Mesenchymal stem cell (in vitro differentiated cells and primary cell): Measurements from ENCODE around the gene DNAJC3.

ENCODE experiments used
- DNase-seq: peaks from one replicate; pipeline ENCODE4 v3.0.0-alpha.2; 2013
- H2AFZ ChIP-seq: one replicate; pipeline ENCODE4 v1.6.1; 2013; ENCODE audit warnings: low read depth, mild to moderate bottlenecking, control low read depth, inconsistent platforms, low read length, moderate library complexity
- H2AK5ac ChIP-seq: 2 replicates; pipeline ENCODE4 v1.6.1; 2013; ENCODE audit warnings: low read length, moderate library complexity, mild to moderate bottlenecking, inconsistent platforms; ENCODE audit not compliant: severe bottlenecking
- H2BK120ac ChIP-seq: one replicate; pipeline ENCODE4 v1.6.1; 2013; ENCODE audit warnings: low read depth, mild to moderate bottlenecking, inconsistent platforms, low read length, moderate library complexity
- H2BK12ac ChIP-seq, 2 experiments: one replicate each; pipeline ENCODE4 v1.6.1; 2013; ENCODE audit warnings: inconsistent platforms in 2 of 2, low read length in 2 of 2, mild to moderate bottlenecking in 2 of 2, moderate library complexity in 2 of 2, control low read depth in 1 of 2
- H2BK15ac ChIP-seq: one replicate; pipeline ENCODE4 v1.6.1; 2013; ENCODE audit warnings: mild to moderate bottlenecking, low read depth, inconsistent platforms; ENCODE audit not compliant: poor library complexity, severe bottlenecking
- H2BK5ac ChIP-seq: 2 replicates; pipeline ENCODE4 v1.6.1; 2013; ENCODE audit warnings: low read depth, mild to moderate bottlenecking, low read length, control low read depth, inconsistent platforms; ENCODE audit not compliant: poor library complexity, severe bottlenecking
- H3K14ac ChIP-seq, 2 experiments: one replicate each; pipeline ENCODE4 v1.6.1; 2013; ENCODE audit warnings: inconsistent platforms in 2 of 2, low read length in 2 of 2, control low read depth in 1 of 2, mild to moderate bottlenecking in 1 of 2, moderate library complexity in 1 of 2
- H3K18ac ChIP-seq, 2 experiments: one replicate each; pipeline ENCODE4 v1.6.1; 2013; ENCODE audit warnings: inconsistent platforms in 2 of 2, low read length in 2 of 2, control low read depth in 1 of 2, low read depth in 1 of 2, mild to moderate bottlenecking in 1 of 2
- H3K23ac ChIP-seq, 2 experiments: one replicate each; pipeline ENCODE4 v1.6.1; 2013; ENCODE audit warnings: inconsistent platforms in 2 of 2, low read length in 2 of 2, mild to moderate bottlenecking in 2 of 2, moderate library complexity in 2 of 2, control low read depth in 1 of 2
- H3K27ac ChIP-seq: 2 replicates; pipeline ENCODE4 v1.5.1; 2013; ENCODE audit warnings: mild to moderate bottlenecking, moderate library complexity, low read length, control low read depth, inconsistent platforms; ENCODE audit not compliant: poor library complexity, severe bottlenecking
- H3K27me3 ChIP-seq, 2 experiments: 2 replicates each; pipeline versions ENCODE4 v1.6.1 to v1.7.0; 2013; ENCODE audit warnings: low read length in 2 of 2, mild to moderate bottlenecking in 2 of 2, moderate library complexity in 2 of 2, control low read depth in 1 of 2, inconsistent platforms in 1 of 2; ENCODE audit not compliant: control insufficient read depth in 1 of 2, insufficient read depth in 1 of 2
- H3K36me3 ChIP-seq, 2 experiments: 2 replicates each; pipeline versions ENCODE4 v1.6.1 to v1.7.0; 2013; ENCODE audit warnings: low read length in 2 of 2, control low read depth in 1 of 2, inconsistent platforms in 1 of 2, low read depth in 1 of 2, mild to moderate bottlenecking in 1 of 2; ENCODE audit not compliant: insufficient read depth in 2 of 2, control insufficient read depth in 1 of 2
- H3K4ac ChIP-seq, 2 experiments: one replicate each; pipeline ENCODE4 v1.6.1; 2013; ENCODE audit warnings: inconsistent platforms in 2 of 2, low read length in 2 of 2, mild to moderate bottlenecking in 2 of 2, moderate library complexity in 2 of 2, control low read depth in 1 of 2, low read depth in 1 of 2
- H3K4me1 ChIP-seq: 2 replicates; pipeline ENCODE4 v1.6.1; 2013; ENCODE audit warnings: low read depth, low read length, control low read depth; ENCODE audit not compliant: control insufficient read depth, insufficient read depth
- H3K4me2 ChIP-seq: 2 replicates; pipeline ENCODE4 v1.6.1; 2013; ENCODE audit warnings: low read length, mild to moderate bottlenecking, inconsistent platforms; ENCODE audit not compliant: poor library complexity, severe bottlenecking
- H3K4me3 ChIP-seq, 2 experiments: 2 replicates each; pipeline versions ENCODE4 v1.5.1 to v1.7.0; 2013; ENCODE audit warnings: low read length in 2 of 2, mild to moderate bottlenecking in 2 of 2, control low read depth in 1 of 2, low read depth in 1 of 2; ENCODE audit not compliant: insufficient read depth in 1 of 2
- H3K79me1 ChIP-seq: replicated peaks from 2 replicates; pipeline ENCODE4 v1.6.1; 2013; ENCODE audit warnings: mild to moderate bottlenecking, control low read depth, low read length, inconsistent platforms; ENCODE audit not compliant: poor library complexity, severe bottlenecking
- H3K9ac ChIP-seq: 2 replicates; pipeline ENCODE4 v1.7.0; 2013; ENCODE audit warnings: mild to moderate bottlenecking, low read length, moderate library complexity
- H3K9me3 ChIP-seq: 2 replicates; pipeline ENCODE4 v1.7.0; 2013; ENCODE audit warnings: mild to moderate bottlenecking, low read length; ENCODE audit not compliant: control insufficient read depth
- H4K8ac ChIP-seq: one replicate; pipeline ENCODE4 v1.6.1; 2013; ENCODE audit warnings: inconsistent platforms, mild to moderate bottlenecking, low read length, moderate library complexity
- H4K91ac ChIP-seq: one replicate; pipeline ENCODE4 v1.6.1; 2013; ENCODE audit warnings: mild to moderate bottlenecking, low read length, inconsistent platforms
- WGBS: methylation state at CpG from one replicate; pipeline ENCODE4 v1.1.7; 2013; ENCODE audit warnings: mixed read lengths; 5-methylcytosine and 5-hydroxymethylcytosine counted together

DNAJC3 gene

GRCh38 chr13:95704510-95704909 is 27.6 kb downstream of the DNAJC3 start:
- Histone ChIP-seq H2BK120ac (no peak overlapping the region), H3K27me3 (no peaks in the 10 kb centered on the region), H3K27ac (no peak overlapping the region), H3K14ac (no peak overlapping the region), H2BK12ac (no peak overlapping the region), H3K79me1 (peaks cover 38% of the 10 kb centered on the region), H2AK5ac (no peak overlapping the region), H3K18ac (no peak overlapping the region), H3K4me1 (no peaks in the 10 kb centered on the region), H2BK15ac (no peak overlapping the region), H4K91ac (no peak overlapping the region), H3K9me3 (no peaks in the 10 kb centered on the region), H3K36me3 (no peaks in the 10 kb centered on the region), H3K4me3 (no peak overlapping the region), H3K9ac (no peak overlapping the region), H4K8ac (no peak overlapping the region), H2BK5ac (no peak overlapping the region), H3K4me2 (no peak overlapping the region), H3K4ac (no peak overlapping the region), H2AFZ (no peak overlapping the region), H3K23ac (no peak overlapping the region)
- no peak for DNase-seq
- 82% methylated on average over 1 of the region's 3 CpGs for WGBS

GRCh38 chr13:95706356-95706755 is 29.4 kb downstream of the DNAJC3 start:
- no peak overlapping the region for H2AK5ac ChIP-seq
- H3K4me1 ChIP-seq: no peaks in the 10 kb centered on the region
- H3K14ac ChIP-seq: no peak overlapping the region
- H3K4ac ChIP-seq: no peak overlapping the region
- H2BK15ac ChIP-seq: no peak overlapping the region
- peaks cover 0 to 3% of the 10 kb centered on the region in 2 experiments for H3K36me3 ChIP-seq
- no peak overlapping the region for H2BK120ac ChIP-seq
- no peaks in the 10 kb centered on the region for H3K27me3 ChIP-seq
- H3K27ac ChIP-seq: no peak overlapping the region
- no peak overlapping the region for H2AFZ ChIP-seq
- H3K79me1 ChIP-seq: peaks cover 35% of the 10 kb centered on the region
- DNase-seq: no peak
- no peak overlapping the region for H4K8ac ChIP-seq
- no peak overlapping the region for H2BK5ac ChIP-seq
- H3K23ac ChIP-seq: no peak overlapping the region
- 82% methylated on average over 1 of the region's 1 CpG for WGBS
- no peak overlapping the region for H3K4me2 ChIP-seq
- no peaks in the 10 kb centered on the region for H3K9me3 ChIP-seq
- H2BK12ac ChIP-seq: no peak overlapping the region
- no peak overlapping the region for H3K18ac ChIP-seq
- no peak overlapping the region for H3K4me3 ChIP-seq
- no peak overlapping the region for H4K91ac ChIP-seq
- no peak overlapping the region for H3K9ac ChIP-seq

- DNase-seq: no peak
- Histone ChIP-seq H2BK120ac (no peak overlapping the region), H4K8ac (no peak overlapping the region), H3K4ac (no peak overlapping the region), H2BK15ac (no peak overlapping the region), H3K27me3 (no peaks in the 10 kb centered on the region), H4K91ac (no peak overlapping the region), H3K9me3 (no peaks in the 10 kb centered on the region), H3K23ac (no peak overlapping the region), H3K9ac (no peak overlapping the region), H3K4me1 (no peaks in the 10 kb centered on the region), H2BK12ac (no peak overlapping the region), H3K4me2 (no peak overlapping the region), H2AFZ (no peak overlapping the region), H3K27ac (no peak overlapping the region), H3K14ac (no peak overlapping the region), H2BK5ac (no peak overlapping the region), H2AK5ac (no peak overlapping the region), H3K36me3 (peaks cover 0 to 9% of the 10 kb centered on the region in 2 experiments), H3K18ac (no peak overlapping the region), H3K4me3 (no peak overlapping the region), H3K79me1 (peaks cover 34% of the 10 kb centered on the region)
- WGBS: 97% methylated on average over 3 of the region's 4 CpGs
These were observed 30.1 kb downstream of the DNAJC3 start for GRCh38 chr13:95707035-95707434.

GRCh38 chr13:95707442-95708390 is 30.8 kb downstream of the DNAJC3 start:
- H2BK15ac ChIP-seq: no peak overlapping the region
- H2AK5ac ChIP-seq: no peak overlapping the region
- H3K4me1 ChIP-seq: no peaks in the 10 kb centered on the region
- H4K8ac ChIP-seq: no peak overlapping the region
- H3K9ac ChIP-seq: no peak overlapping the region
- H3K4ac ChIP-seq: no peak overlapping the region
- no peak overlapping the region for H4K91ac ChIP-seq
- H3K27me3 ChIP-seq: no peaks in the 10 kb centered on the region
- H3K79me1 ChIP-seq: peaks cover 36% of the 10 kb centered on the region
- DNase-seq: no peak
- H3K23ac ChIP-seq: no peak overlapping the region
- peaks cover 3 to 16% of the 10 kb centered on the region in 2 experiments for H3K36me3 ChIP-seq
- no peaks in the 10 kb centered on the region for H3K9me3 ChIP-seq
- no peak overlapping the region for H3K18ac ChIP-seq
- H2BK5ac ChIP-seq: no peak overlapping the region
- H3K14ac ChIP-seq: no peak overlapping the region
- H3K27ac ChIP-seq: no peak overlapping the region
- H2BK12ac ChIP-seq: no peak overlapping the region
- H3K4me3 ChIP-seq: no peak overlapping the region
- H2BK120ac ChIP-seq: no peak overlapping the region
- H2AFZ ChIP-seq: no peak overlapping the region
- 98% methylated on average over 9 of the region's 9 CpGs for WGBS
- H3K4me2 ChIP-seq: no peak overlapping the region
